HUES6 (cell line): ENCODE results near the gene URI1.
"Not testable (repeated sequence)": the region's sequence is repeated elsewhere in the genome, so short reads cannot be mapped to it uniquely, and the experiment has no call there.

Experiments
- H3K27ac ChIP-seq: 2 replicates; pipeline ENCODE4 v1.7.0; 2013; ENCODE audit warnings: low read depth, mild to moderate bottlenecking, low read length, inconsistent platforms
- H3K27me3 ChIP-seq: 2 replicates; pipeline ENCODE4 v1.6.1; 2013; ENCODE audit warnings: low read length; ENCODE audit not compliant: control insufficient read depth, insufficient read depth
- H3K36me3 ChIP-seq: 2 replicates; pipeline ENCODE4 v1.6.1; 2013; ENCODE audit warnings: low read length; ENCODE audit not compliant: control insufficient read depth, insufficient read depth
- H3K4me1 ChIP-seq: 2 replicates; pipeline ENCODE4 v1.6.1; 2013; ENCODE audit warnings: low read length; ENCODE audit not compliant: control insufficient read depth, insufficient read depth
- H3K4me3 ChIP-seq: 2 replicates; pipeline ENCODE4 v1.5.1; 2013; ENCODE audit warnings: low read depth, low read length
- H3K9ac ChIP-seq: one replicate; pipeline ENCODE4 v1.6.1; 2013; ENCODE audit warnings: mild to moderate bottlenecking, low read length
- H3K9me3 ChIP-seq: 2 replicates; pipeline ENCODE4 v1.6.1; 2013; ENCODE audit warnings: low read depth, low read length; ENCODE audit not compliant: control insufficient read depth, insufficient read depth

Gene URI1

DNA sequence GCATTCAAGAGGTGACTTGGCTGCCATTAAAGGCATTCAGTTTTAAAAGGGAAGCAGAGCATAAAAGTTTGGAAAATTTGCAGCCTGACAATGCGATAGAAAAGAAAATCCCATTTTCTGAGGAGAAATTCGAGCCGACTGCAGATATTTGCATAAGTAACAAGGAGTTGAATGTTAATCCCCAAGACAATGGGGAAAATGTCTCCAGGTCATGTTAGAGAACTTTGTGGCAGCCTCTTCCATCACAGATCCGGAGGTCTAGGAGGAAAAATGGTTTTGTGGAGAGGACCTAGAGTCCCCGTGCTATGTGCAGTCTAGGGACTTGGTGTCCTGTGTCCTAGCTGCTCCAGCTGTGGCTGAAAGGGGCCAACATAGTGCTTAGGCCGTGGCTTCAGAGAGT is 99.9 kb downstream of the URI1 start:
- not testable (repeated sequence) for H3K27ac ChIP-seq, H3K9ac ChIP-seq, H3K27me3 ChIP-seq, H3K4me1 ChIP-seq, H3K4me3 ChIP-seq
- peaks cover 11% of the 10 kb centered on the region for H3K36me3 ChIP-seq
- peaks cover 19% of the 10 kb centered on the region for H3K9me3 ChIP-seq

DNA sequence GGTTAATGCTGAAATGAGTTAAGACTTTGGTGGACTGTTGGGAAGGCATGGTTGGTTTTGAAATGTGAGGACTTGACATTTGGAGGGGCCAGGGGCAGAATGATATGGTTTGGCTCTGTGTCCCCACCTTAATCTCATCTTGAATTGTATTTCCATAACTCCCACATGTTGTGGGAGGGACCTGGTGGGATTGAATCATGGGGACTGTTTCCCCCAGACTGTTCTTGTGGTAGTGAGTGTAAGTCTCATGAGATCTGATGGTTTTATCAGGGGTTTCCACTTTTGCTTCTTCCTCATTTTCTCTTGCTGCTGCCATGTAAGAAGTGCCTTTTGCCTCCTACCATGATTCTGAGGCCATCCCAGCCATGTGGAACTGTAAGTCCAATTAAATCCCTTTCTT is 101.0 kb downstream of the URI1 start:
- not testable (repeated sequence) for H3K9ac ChIP-seq, H3K4me1 ChIP-seq, H3K4me3 ChIP-seq, H3K36me3 ChIP-seq, H3K27ac ChIP-seq, H3K27me3 ChIP-seq
- peaks cover 15% of the 10 kb centered on the region for H3K9me3 ChIP-seq

DNA sequence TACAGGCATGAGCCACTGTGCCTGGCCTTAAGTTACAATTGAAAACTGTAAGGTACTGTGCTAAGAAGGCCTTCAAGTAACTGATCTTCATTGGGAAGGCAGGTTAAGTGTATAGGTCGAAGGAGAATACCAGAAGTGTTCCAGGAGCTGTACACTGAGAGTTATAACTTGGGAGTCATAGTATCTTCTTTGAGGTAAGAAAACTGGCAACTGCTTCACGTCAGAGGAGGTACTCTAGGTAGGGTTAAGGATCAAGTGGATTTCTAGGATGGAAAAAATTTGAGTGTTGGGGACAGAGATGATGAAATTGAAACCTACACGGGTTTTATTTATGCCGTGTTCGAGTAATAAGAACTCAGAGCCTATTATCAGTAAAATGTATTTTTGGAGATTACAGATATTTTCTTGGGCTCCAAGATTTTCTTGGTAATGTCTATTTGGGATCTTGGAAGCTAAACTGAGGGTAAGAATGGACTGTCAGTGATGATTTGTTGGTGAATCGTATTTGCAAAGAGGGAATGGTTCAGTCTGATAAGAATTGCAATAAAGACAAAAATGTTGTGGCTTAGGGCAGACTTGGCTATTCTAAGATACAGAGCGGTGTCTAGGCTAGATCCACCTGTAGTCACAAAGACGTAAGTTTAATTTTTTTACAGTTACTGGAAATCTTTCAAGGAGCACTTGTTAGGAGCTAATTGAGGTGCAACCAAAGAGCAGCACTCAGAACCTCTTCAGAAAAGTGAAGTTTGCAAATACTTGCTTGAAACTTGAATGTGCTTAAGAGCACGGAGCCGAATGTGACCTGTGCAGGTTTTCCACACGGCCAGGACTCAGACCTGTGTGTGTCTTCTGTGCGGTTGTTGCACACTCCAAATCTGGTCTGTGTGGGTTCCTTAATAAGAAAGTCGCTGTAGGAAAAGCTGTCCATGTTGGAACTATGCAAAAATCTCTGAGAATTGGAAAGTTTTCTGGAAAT is 102.5 kb downstream of the URI1 start:
- no peaks in the 10 kb centered on the region for H3K36me3 ChIP-seq
- peaks cover 10% of the 10 kb centered on the region for H3K9me3 ChIP-seq
- H3K27me3 ChIP-seq = no peaks in the 10 kb centered on the region
- no peak overlapping the region for H3K27ac ChIP-seq
- no peak overlapping the region for H3K9ac ChIP-seq
- no peaks in the 10 kb centered on the region; the same call in 1 of the 2 replicates for H3K4me1 ChIP-seq
- no peak overlapping the region for H3K4me3 ChIP-seq

DNA sequence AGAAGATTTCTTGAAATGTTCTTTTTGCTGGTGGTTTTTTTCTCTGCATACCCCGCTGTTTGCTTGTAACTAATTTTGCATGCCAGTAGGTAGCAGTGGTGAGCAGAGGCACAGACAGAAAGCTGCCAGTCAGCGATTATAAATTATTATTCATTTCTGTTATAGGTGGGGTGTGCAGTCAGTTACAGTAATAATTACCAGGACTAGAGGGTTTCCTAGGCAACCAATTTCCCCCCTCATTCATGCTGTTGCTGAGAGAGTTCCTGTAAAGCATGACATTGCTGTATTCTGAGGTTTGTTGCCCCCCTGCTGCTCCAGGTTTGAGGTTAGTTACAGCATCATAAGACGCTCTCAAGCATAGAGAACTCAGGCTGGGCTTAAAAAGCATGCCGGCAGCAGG is 104.5 kb downstream of the URI1 start:
- Histone ChIP-seq H3K9ac (no peak overlapping the region), H3K4me3 (no peak overlapping the region), H3K27ac (no peak overlapping the region), H3K9me3 (no peaks in the 10 kb centered on the region), H3K4me1 (no peaks in the 10 kb centered on the region; the same call in 1 of the 2 replicates), H3K27me3 (no peaks in the 10 kb centered on the region), H3K36me3 (no peaks in the 10 kb centered on the region)

DNA sequence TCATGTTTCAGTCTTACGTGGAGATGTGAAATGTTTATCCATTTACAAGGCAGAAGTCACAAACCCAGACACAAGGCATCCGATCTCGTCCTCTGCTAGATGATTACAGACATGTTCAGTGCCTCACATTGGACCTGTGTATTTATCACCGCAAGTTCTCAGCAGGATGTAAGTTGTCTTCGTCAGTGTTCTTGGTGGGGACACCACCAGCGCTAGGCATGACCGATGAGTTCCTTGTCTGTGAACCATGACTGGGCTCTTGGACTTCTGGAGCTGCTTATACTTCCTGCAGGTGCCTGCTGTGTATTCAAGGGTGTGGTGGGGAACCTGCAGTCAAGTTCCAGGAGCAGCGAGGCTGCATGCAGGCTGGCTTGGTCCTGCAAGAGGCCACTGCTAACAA is 105.4 kb downstream of the URI1 start:
- Histone ChIP-seq H3K27me3 (no peaks in the 10 kb centered on the region), H3K9ac (no peak overlapping the region), H3K4me3 (no peak overlapping the region), H3K9me3 (no peaks in the 10 kb centered on the region), H3K36me3 (no peaks in the 10 kb centered on the region), H3K27ac (no peak overlapping the region), H3K4me1 (no peaks in the 10 kb centered on the region)

DNA sequence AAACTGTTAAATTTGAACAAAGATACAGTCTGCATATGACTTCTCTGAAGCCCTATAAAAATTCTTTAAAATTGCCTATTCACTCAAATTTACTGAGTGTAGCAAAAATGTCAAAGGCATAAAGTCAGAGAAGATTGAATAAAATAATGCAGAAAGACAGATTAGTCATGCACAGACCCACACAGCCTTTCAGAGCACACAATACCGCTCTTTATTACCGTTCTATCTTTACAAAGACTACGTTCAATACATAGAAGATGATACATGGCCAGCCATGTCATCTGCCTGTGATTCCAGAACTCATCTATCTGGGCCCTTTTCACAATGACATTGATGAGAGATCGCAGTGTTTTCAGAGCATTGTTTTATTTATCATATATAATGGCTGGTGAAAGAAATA is 107.2 kb downstream of the URI1 start:
- no peaks in the 10 kb centered on the region for H3K4me1 ChIP-seq
- H3K36me3 ChIP-seq = no peaks in the 10 kb centered on the region
- no peak overlapping the region for H3K27ac ChIP-seq
- H3K9ac ChIP-seq = no peak overlapping the region
- no peaks in the 10 kb centered on the region for H3K27me3 ChIP-seq
- H3K9me3 ChIP-seq = no peaks in the 10 kb centered on the region
- H3K4me3 ChIP-seq = no peak overlapping the region

DNA sequence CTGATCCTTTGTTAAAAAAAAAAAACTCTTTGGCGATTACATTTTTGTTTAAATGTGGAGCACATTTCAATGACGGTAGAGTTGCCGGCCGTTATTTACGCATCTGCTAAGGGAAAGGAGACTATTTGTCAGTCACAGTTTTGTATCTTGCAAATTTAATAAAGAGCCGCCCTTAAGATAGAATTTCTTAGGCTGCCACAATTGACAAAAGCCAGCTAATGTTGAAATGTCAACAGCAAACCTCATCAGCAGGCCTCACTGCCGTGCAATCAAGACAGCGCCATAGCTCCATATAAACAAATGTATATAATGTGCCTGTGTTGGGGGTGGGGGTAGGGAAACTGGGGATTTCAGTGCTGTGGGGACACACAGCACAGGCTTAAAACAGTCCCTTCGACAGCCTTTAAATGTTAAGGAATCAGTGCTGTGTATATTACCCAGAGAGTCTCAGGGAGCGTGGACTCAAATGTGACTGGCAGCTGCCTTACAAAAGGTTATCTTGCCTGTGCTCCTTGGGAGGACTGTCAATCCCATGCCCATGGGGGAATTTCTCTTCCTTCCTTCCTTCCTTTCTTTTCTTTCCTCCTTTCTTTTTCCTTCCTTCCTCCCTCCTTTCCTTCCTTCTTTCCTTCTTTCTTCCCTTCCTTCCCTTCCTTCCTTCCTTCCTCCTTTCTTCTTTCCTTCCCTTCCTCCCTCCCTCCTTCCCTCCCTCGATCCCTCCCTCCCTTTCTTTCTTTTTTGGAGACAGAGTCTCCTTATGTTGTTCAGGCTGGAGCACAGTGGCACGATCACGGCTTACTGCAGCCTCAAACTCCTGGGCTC is 108.0 kb downstream of the URI1 start:
- H3K9me3 ChIP-seq = no peaks in the 10 kb centered on the region
- H3K27ac ChIP-seq = no peak overlapping the region
- no peaks in the 10 kb centered on the region for H3K4me1 ChIP-seq
- no peak overlapping the region for H3K9ac ChIP-seq
- H3K27me3 ChIP-seq = no peaks in the 10 kb centered on the region
- no peaks in the 10 kb centered on the region for H3K36me3 ChIP-seq
- H3K4me3 ChIP-seq = no peak overlapping the region

DNA sequence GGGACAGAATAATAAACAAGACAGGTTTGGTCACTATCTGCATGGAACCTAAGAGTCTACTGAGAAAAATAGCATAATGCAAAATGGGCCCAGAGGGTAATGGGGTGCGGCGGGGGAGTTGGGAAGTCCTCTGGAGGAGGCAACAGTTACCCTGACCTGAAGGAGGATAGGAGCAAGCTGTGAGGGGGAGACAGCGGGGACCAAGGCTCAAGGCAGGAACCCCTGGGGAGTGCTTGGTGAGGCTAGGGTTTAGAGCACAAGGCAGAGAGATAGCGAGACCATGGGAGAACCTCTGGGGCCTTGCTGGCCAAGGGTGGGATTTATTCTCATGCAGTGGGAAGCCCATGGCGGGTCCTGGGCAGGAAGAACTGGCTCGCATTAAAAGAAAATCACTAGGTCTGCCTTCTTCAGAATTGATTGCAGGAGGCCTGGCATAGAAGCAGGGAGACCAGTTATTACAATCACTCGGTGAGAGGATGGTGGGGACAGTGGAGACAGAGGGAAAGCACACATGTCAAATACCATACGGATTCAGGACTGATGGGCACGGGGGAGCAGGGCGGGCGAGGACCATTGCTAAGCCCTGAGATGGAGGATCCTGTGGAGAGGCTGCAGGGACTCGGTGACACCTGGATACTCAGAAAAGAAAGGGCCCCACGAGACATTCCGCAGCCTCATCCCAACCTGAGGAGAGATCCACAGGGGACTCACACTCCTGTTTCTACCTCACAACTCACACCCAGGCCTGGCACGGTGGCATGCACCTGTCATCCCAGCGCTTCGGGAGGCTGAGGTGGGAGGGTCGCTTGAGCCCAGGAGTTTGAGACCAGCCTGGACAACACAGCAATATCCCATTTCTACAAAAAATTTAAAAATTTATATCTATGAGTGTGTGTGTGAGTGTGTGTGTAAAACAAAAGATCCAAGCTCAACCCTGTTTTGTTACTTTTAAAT is 110.4 kb downstream of the URI1 start:
- H3K9me3 ChIP-seq = no peaks in the 10 kb centered on the region
- H3K27ac ChIP-seq = no peak overlapping the region
- H3K9ac ChIP-seq = no peak overlapping the region
- no peaks in the 10 kb centered on the region for H3K4me1 ChIP-seq
- no peak overlapping the region for H3K4me3 ChIP-seq
- no peaks in the 10 kb centered on the region for H3K36me3 ChIP-seq
- H3K27me3 ChIP-seq = no peaks in the 10 kb centered on the region

DNA sequence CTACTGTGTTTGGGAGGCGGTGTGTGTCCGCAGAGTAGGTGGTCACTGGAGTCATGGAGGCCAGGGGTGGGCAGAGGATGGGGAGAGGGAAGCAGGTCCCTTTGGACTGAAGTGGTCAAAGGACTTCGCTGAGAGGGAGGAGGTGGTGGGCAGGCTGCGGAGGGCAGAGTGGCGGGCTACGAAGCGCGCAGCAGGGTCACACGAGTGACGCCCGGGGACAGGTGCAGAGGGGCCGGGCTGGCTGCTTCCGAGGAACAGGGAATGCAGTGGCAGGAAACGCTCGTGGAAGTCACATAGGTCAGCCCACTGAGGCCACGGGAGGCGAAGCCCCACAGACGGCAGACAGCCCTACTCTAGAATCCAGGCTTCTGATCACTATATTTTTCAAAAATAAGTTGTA is 111.5 kb downstream of the URI1 start:
- H3K27me3 ChIP-seq = no peaks in the 10 kb centered on the region
- no peaks in the 10 kb centered on the region for H3K4me1 ChIP-seq
- no peak overlapping the region for H3K4me3 ChIP-seq
- H3K36me3 ChIP-seq = no peaks in the 10 kb centered on the region
- H3K27ac ChIP-seq = no peak overlapping the region
- H3K9me3 ChIP-seq = no peaks in the 10 kb centered on the region
- H3K9ac ChIP-seq = no peak overlapping the region

DNA sequence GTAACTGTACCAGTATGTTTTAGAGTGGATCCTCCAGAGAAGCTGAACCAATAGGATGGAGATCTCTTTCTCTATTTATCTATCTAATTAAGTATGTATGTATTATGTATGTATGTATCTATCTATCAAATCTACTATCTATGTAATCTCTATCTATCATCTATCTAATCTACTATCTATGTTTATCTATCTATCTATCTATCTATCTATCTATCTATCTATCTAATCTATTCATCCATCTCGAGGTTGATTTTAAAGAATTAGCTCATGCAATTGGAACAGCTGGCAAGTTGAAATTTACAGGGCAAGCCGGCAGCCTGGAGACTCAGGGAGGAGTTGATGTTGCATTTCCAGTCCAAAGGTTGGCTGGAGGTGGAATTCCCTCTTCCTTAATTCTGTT is 112.2 kb downstream of the URI1 start:
- H3K9ac ChIP-seq = no peak overlapping the region
- H3K9me3 ChIP-seq = no peaks in the 10 kb centered on the region
- no peaks in the 10 kb centered on the region for H3K27me3 ChIP-seq
- no peak overlapping the region for H3K27ac ChIP-seq
- H3K4me1 ChIP-seq = no peaks in the 10 kb centered on the region
- no peaks in the 10 kb centered on the region for H3K36me3 ChIP-seq
- no peak overlapping the region for H3K4me3 ChIP-seq
